ENCODE results near the gene MVB12B.

Gene MVB12B

GRCh38 chr9:126461029-126461428 lies 134.4 kb downstream of the MVB12B start:
- H3K27me3 ChIP-seq (ENCODE audit: insufficient read depth, insufficient read length), result no peaks in the 10 kb centered on the region
- no peaks in the 10 kb centered on the region for H3K9me3 ChIP-seq (ENCODE audit: insufficient read depth, low read length)
- no peaks in the 10 kb centered on the region for H3K36me3 ChIP-seq (ENCODE audit: insufficient read depth, insufficient read length, low read length)
- H3K4me3 ChIP-seq (ENCODE audit: insufficient read length, low read depth), result no peak overlapping the region
- TF ChIP-seq YY1 (IDR thresholded peaks at IDR 0.05; ENCODE audit: insufficient read depth, insufficient read length) (no peak), SUZ12 (IDR thresholded peaks at IDR 0.05; ENCODE audit: extremely low read depth, insufficient read depth, insufficient read length) (no peak), ZNF274 (IDR thresholded peaks at IDR 0.05; ENCODE audit: low read depth, low read length) (no peak)
- H3K9ac ChIP-seq (ENCODE audit: insufficient read length, low read depth), result no peak overlapping the region
- H3K4me1 ChIP-seq (ENCODE audit: insufficient read depth, insufficient read length), result peaks cover 5% of the 10 kb centered on the region
- DNase-seq (ENCODE audit: low read depth, low spot score), result no peak

- Histone ChIP-seq H3K4me3 (ENCODE audit: insufficient read length, low read depth) (no peak overlapping the region), H3K27me3 (ENCODE audit: insufficient read depth, insufficient read length) (no peaks in the 10 kb centered on the region), H3K36me3 (ENCODE audit: insufficient read depth, insufficient read length, low read length) (no peaks in the 10 kb centered on the region), H3K9me3 (ENCODE audit: insufficient read depth, low read length) (no peaks in the 10 kb centered on the region), H3K4me1 (ENCODE audit: insufficient read depth, insufficient read length) (peaks cover 5% of the 10 kb centered on the region), H3K9ac (ENCODE audit: insufficient read length, low read depth) (no peak overlapping the region)
- no peak for TF ChIP-seq SUZ12 (IDR thresholded peaks at IDR 0.05; ENCODE audit: extremely low read depth, insufficient read depth, insufficient read length)
- TF ChIP-seq YY1 (IDR thresholded peaks at IDR 0.05; ENCODE audit: insufficient read depth, insufficient read length), result no peak
- no peak for TF ChIP-seq ZNF274 (IDR thresholded peaks at IDR 0.05; ENCODE audit: low read depth, low read length)
- DNase-seq (ENCODE audit: low read depth, low spot score), result no peak
Observed at GRCh38 chr9:126461608-126462007, 135.0 kb downstream of the MVB12B start.

- DNase-seq (ENCODE audit: low read depth, low spot score), result no peak
- H3K9me3 ChIP-seq (ENCODE audit: insufficient read depth, low read length), result no peaks in the 10 kb centered on the region
- H3K4me1 ChIP-seq (ENCODE audit: insufficient read depth, insufficient read length), result peaks cover 4% of the 10 kb centered on the region
Observed at GRCh38 chr9:126462617-126463016, 136.0 kb downstream of the MVB12B start.

GRCh38 chr9:126463426-126463825 lies 136.8 kb downstream of the MVB12B start:
- Histone ChIP-seq H3K4me1 (ENCODE audit: insufficient read depth, insufficient read length) (peaks cover 3% of the 10 kb centered on the region), H3K9me3 (ENCODE audit: insufficient read depth, low read length) (no peaks in the 10 kb centered on the region), H3K36me3 (ENCODE audit: insufficient read depth, insufficient read length, low read length) (no peaks in the 10 kb centered on the region), H3K9ac (ENCODE audit: insufficient read length, low read depth) (no peak overlapping the region), H3K4me3 (ENCODE audit: insufficient read length, low read depth) (no peak overlapping the region), H3K27me3 (ENCODE audit: insufficient read depth, insufficient read length) (no peaks in the 10 kb centered on the region)
- TF ChIP-seq ZNF274 (IDR thresholded peaks at IDR 0.05; ENCODE audit: low read depth, low read length), result no peak
- TF ChIP-seq SUZ12 (IDR thresholded peaks at IDR 0.05; ENCODE audit: extremely low read depth, insufficient read depth, insufficient read length), result no peak
- no peak for TF ChIP-seq YY1 (IDR thresholded peaks at IDR 0.05; ENCODE audit: insufficient read depth, insufficient read length)
- no peak for DNase-seq (ENCODE audit: low read depth, low spot score)

More at GRCh38 chr9:126462617-126463016, 136.0 kb downstream of the MVB12B start:
- no peak overlapping the region for H3K4me3 ChIP-seq (ENCODE audit: insufficient read length, low read depth)
- no peaks in the 10 kb centered on the region for H3K27me3 ChIP-seq (ENCODE audit: insufficient read depth, insufficient read length)
- H3K9ac ChIP-seq (ENCODE audit: insufficient read length, low read depth), result no peak overlapping the region
- TF ChIP-seq YY1 (IDR thresholded peaks at IDR 0.05; ENCODE audit: insufficient read depth, insufficient read length) (no peak), SUZ12 (IDR thresholded peaks at IDR 0.05; ENCODE audit: extremely low read depth, insufficient read depth, insufficient read length) (no peak), ZNF274 (IDR thresholded peaks at IDR 0.05; ENCODE audit: low read depth, low read length) (no peak)
- no peaks in the 10 kb centered on the region for H3K36me3 ChIP-seq (ENCODE audit: insufficient read depth, insufficient read length, low read length)

GRCh38 chr9:126464694-126465441 lies 138.2 kb downstream of the MVB12B start:
- Histone ChIP-seq H3K9ac (ENCODE audit: insufficient read length, low read depth) (no peak overlapping the region), H3K27me3 (ENCODE audit: insufficient read depth, insufficient read length) (no peaks in the 10 kb centered on the region), H3K36me3 (ENCODE audit: insufficient read depth, insufficient read length, low read length) (no peaks in the 10 kb centered on the region), H3K4me3 (ENCODE audit: insufficient read length, low read depth) (no peak overlapping the region), H3K9me3 (ENCODE audit: insufficient read depth, low read length) (no peaks in the 10 kb centered on the region), H3K4me1 (ENCODE audit: insufficient read depth, insufficient read length) (peaks cover 3% of the 10 kb centered on the region)
- TF ChIP-seq SUZ12 (IDR thresholded peaks at IDR 0.05; ENCODE audit: extremely low read depth, insufficient read depth, insufficient read length) (no peak), YY1 (IDR thresholded peaks at IDR 0.05; ENCODE audit: insufficient read depth, insufficient read length) (no peak), ZNF274 (IDR thresholded peaks at IDR 0.05; ENCODE audit: low read depth, low read length) (no peak)
- DNase-seq (ENCODE audit: low read depth, low spot score), result no peak

GRCh38 chr9:126465977-126466376 lies 139.3 kb downstream of the MVB12B start:
- H3K4me1 ChIP-seq (ENCODE audit: insufficient read depth, insufficient read length), result peaks cover 4% of the 10 kb centered on the region
- TF ChIP-seq YY1 (IDR thresholded peaks at IDR 0.05; ENCODE audit: insufficient read depth, insufficient read length) (no peak), SUZ12 (IDR thresholded peaks at IDR 0.05; ENCODE audit: extremely low read depth, insufficient read depth, insufficient read length) (no peak), ZNF274 (IDR thresholded peaks at IDR 0.05; ENCODE audit: low read depth, low read length) (no peak)
- H3K27me3 ChIP-seq (ENCODE audit: insufficient read depth, insufficient read length), result no peaks in the 10 kb centered on the region
- no peak overlapping the region for H3K9ac ChIP-seq (ENCODE audit: insufficient read length, low read depth)
- DNase-seq (ENCODE audit: low read depth, low spot score), result no peak
- H3K36me3 ChIP-seq (ENCODE audit: insufficient read depth, insufficient read length, low read length), result no peaks in the 10 kb centered on the region
- H3K9me3 ChIP-seq (ENCODE audit: insufficient read depth, low read length), result no peaks in the 10 kb centered on the region
- no peak overlapping the region for H3K4me3 ChIP-seq (ENCODE audit: insufficient read length, low read depth)

- Histone ChIP-seq H3K9me3 (ENCODE audit: insufficient read depth, low read length) (no peaks in the 10 kb centered on the region), H3K4me3 (ENCODE audit: insufficient read length, low read depth) (no peak overlapping the region), H3K9ac (ENCODE audit: insufficient read length, low read depth) (no peak overlapping the region), H3K27me3 (ENCODE audit: insufficient read depth, insufficient read length) (no peaks in the 10 kb centered on the region), H3K4me1 (ENCODE audit: insufficient read depth, insufficient read length) (peaks cover 6% of the 10 kb centered on the region), H3K36me3 (ENCODE audit: insufficient read depth, insufficient read length, low read length) (no peaks in the 10 kb centered on the region)
- no peak for DNase-seq (ENCODE audit: low read depth, low spot score)
- no peak for TF ChIP-seq ZNF274 (IDR thresholded peaks at IDR 0.05; ENCODE audit: low read depth, low read length)
- TF ChIP-seq SUZ12 (IDR thresholded peaks at IDR 0.05; ENCODE audit: extremely low read depth, insufficient read depth, insufficient read length), result no peak
Observed at GRCh38 chr9:126468141-126468825, 141.7 kb downstream of the MVB12B start.
